HepG2 (cell line): ENCODE results near the gene C9orf50. TPM values are rescaled to one million over a fixed set of nuclear protein-coding genes. Genes with fewer than 3 reads are reported as not detected.

ENCODE experiments used
- ARNTL ChIP-seq: sonication (generic); formaldehyde crosslinking; IDR thresholded peaks from 2 replicates; pipeline ENCODE4 v1.4.0; 2020; ENCODE audit warnings: mild to moderate bottlenecking, missing genetic modification reagents
- ATF4 ChIP-seq, 2 experiments: fragments of 450-650 bp in 1 of 2; sonication (generic) in 1 of 2; formaldehyde crosslinking; IDR thresholded peaks; 2 replicates each; pipeline versions ENCODE4 v1.5.0 to v1.8.0; 2020 to 2022; ENCODE audit warnings: mild to moderate bottlenecking in 1 of 2, missing genetic modification reagents in 1 of 2
- CENPT ChIP-seq: sonication (generic); formaldehyde crosslinking; IDR thresholded peaks from 2 replicates; pipeline ENCODE4 v1.8.0; 2022; ENCODE audit warnings: low read depth, mild to moderate bottlenecking, moderate library complexity, missing genetic modification reagents
- FOXC1 ChIP-seq: sonication (generic); formaldehyde crosslinking; IDR thresholded peaks from 2 replicates; pipeline ENCODE4 v1.8.0; 2022; ENCODE audit warnings: mild to moderate bottlenecking, missing genetic modification reagents, borderline replicate concordance
- IKZF5 ChIP-seq: IDR thresholded peaks from 2 replicates; pipeline ENCODE4 v1.6.1; 2018; ENCODE audit warnings: missing genetic modification reagents, mild to moderate bottlenecking, missing compliant biosample characterization
- IRF9 ChIP-seq: sonication (generic); formaldehyde crosslinking; IDR thresholded peaks from 2 replicates; pipeline ENCODE4 v1.8.0; 2022; ENCODE audit warnings: missing genetic modification reagents, mild to moderate bottlenecking, borderline replicate concordance
- LCORL ChIP-seq, 2 experiments: fragments of 450-650 bp in 1 of 2; sonication (generic) in 1 of 2; formaldehyde crosslinking in 1 of 2; IDR thresholded peaks; 2 replicates each; pipeline versions ENCODE4 v1.5.0 to v1.6.1; 2017 to 2020; ENCODE audit warnings: antibody characterized with exemption in 1 of 2, missing genetic modification reagents in 1 of 2
- MED1 ChIP-seq: sonication (generic); formaldehyde crosslinking; IDR thresholded peaks from 2 replicates; pipeline ENCODE4 v1.4.0; 2020; ENCODE audit warnings: missing genetic modification reagents
- PBX2 ChIP-seq: IDR thresholded peaks from 2 replicates; pipeline ENCODE4 v1.6.1; 2016; ENCODE audit warnings: control low read depth
- POLR2AphosphoS5 ChIP-seq: IDR thresholded peaks from 2 replicates; pipeline ENCODE4 v1.6.1; 2012; ENCODE audit warnings: low read depth, low read length
- SRF ChIP-seq: IDR thresholded peaks from 2 replicates; pipeline ENCODE4 v1.6.1; 2011; ENCODE audit warnings: mild to moderate bottlenecking, low read depth, low read length, moderate library complexity
- TFE3 ChIP-seq: IDR thresholded peaks from 2 replicates; pipeline ENCODE4 v1.6.1; 2016
- ZMYM2 ChIP-seq: sonication (generic); formaldehyde crosslinking; IDR thresholded peaks from 2 replicates; pipeline ENCODE4 v1.8.0; 2022; ENCODE audit warnings: mild to moderate bottlenecking, missing genetic modification reagents
- ZNF230 ChIP-seq: sonication (generic); formaldehyde crosslinking; IDR thresholded peaks from 2 replicates; pipeline ENCODE4 v1.4.0; 2020; ENCODE audit warnings: mild to moderate bottlenecking, missing genetic modification reagents
- ZNF276 ChIP-seq: sonication (generic); formaldehyde crosslinking; IDR thresholded peaks from 2 replicates; pipeline ENCODE4 v1.4.0; 2020; ENCODE audit warnings: mild to moderate bottlenecking, low read depth, missing genetic modification reagents
- ZNF280B ChIP-seq: sonication (generic); formaldehyde crosslinking; IDR thresholded peaks from 2 replicates; pipeline ENCODE4 v1.5.0; 2020; ENCODE audit warnings: missing genetic modification reagents, mild to moderate bottlenecking, borderline replicate concordance
- ZNF331 ChIP-seq: sonication (generic); formaldehyde crosslinking; IDR thresholded peaks from 2 replicates; pipeline ENCODE4 v1.4.0; 2020; ENCODE audit warnings: missing genetic modification reagents
- ZNF484 ChIP-seq: sonication (generic); formaldehyde crosslinking; IDR thresholded peaks from 2 replicates; pipeline ENCODE4 v1.5.1; 2020; ENCODE audit warnings: mild to moderate bottlenecking, low read depth, missing genetic modification reagents, borderline replicate concordance
- polyA plus RNA-seq, 8 experiments: library from polyadenylated mRNA; depleted of rRNA in 3 of 8; stranded (reverse) in 7 of 8; unstranded in 1 of 8; fragments of >200 nt; fragmentation: Illumina TruSeq in 4 of 8; extraction: Trizol in 4 of 8; gene quantifications; 2 replicates each; pipeline versions ENCODE4 v1.2.1 to v1.2.3, GENCODE V29; 2011 to 2016; ENCODE audit warnings: low read depth in 4 of 8, missing spikeins in 1 of 8, mixed read lengths in 1 of 8; ENCODE audit not compliant: insufficient read depth in 1 of 8
- total RNA-seq, 5 experiments: library from RNA; depleted of rRNA; stranded (reverse); fragments of >200 nt; fragmentation: Illumina TruSeq; extraction: Trizol; gene quantifications; 2 replicates each; pipeline ENCODE4 v1.2.3, GENCODE V29; 2016; ENCODE audit warnings: low read depth in 1 of 5

C9orf50 gene
- total and polyA plus RNA-seq, 2 of the 13 experiments (the other 11 are each of a cell fraction or from before 2014, with no cell fraction given): not detected

GRCh38 chr9:129568560-129569501 is 52.1 kb downstream of the C9orf50 start (continued):
- TF ChIP-seq CENPT (CRISPR knock-in tag) (no peak), IKZF5 (no peak), ZNF280B (no peak), ZNF276 (no peak), FOXC1 (no peak; the same call in 1 of the 2 replicates), POLR2AphosphoS5 (no peak), PBX2 (CRISPR knock-in tag) (no peak), ZMYM2 (peak; percentile 64; the same call in 1 of the 2 replicates), SRF (no peak), IRF9 (no peak; the same call in 1 of the 2 replicates), ATF4 (CRISPR knock-in tag; IDR thresholded peaks at IDR 0.05) (no peak), LCORL (IDR thresholded peaks at IDR 0.05) (no peak), LCORL (CRISPR knock-in tag; IDR thresholded peaks at IDR 0.05) (0 out of 2 replicates have a peak, but pooled peaks have one; percentile 38), ZNF230 (CRISPR knock-in tag) (no peak), ARNTL (peak; percentile 85), ZNF331 (CRISPR knock-in tag) (no peak), ZNF484 (CRISPR knock-in tag) (no peak), MED1 (CRISPR knock-in tag) (peak; percentile 90), TFE3 (CRISPR knock-in tag) (no peak; the same call in 1 of the 2 replicates)
